Neural cell (in vitro differentiated cells): ENCODE results near the gene KDM5D. TPM values are rescaled to one million over a fixed set of nuclear protein-coding genes. Genes with fewer than 3 reads are reported as not detected.

ENCODE experiments used
- H2AFZ ChIP-seq: fragments of 200-600, 300-800 bp; sonication (generic), shearing (Covaris generic); 2 replicates; pipeline ENCODE4 v1.6.0; 2014; ENCODE audit warnings: low read depth, mild to moderate bottlenecking, antibody characterized with exemption, low read length, moderate library complexity
- H3F3A ChIP-seq: fragments of 200-600 bp; shearing (Covaris generic); 2 replicates; pipeline ENCODE4 v1.6.1; 2016; ENCODE audit warnings: mild to moderate bottlenecking, moderate library complexity, mixed read lengths, antibody characterized with exemption, low read length; ENCODE audit not compliant: insufficient read depth, poor library complexity, severe bottlenecking
- H3K27ac ChIP-seq: fragments of 200-600, 300-800 bp; sonication (generic), shearing (Covaris generic); 2 replicates; pipeline ENCODE4 v1.5.1; 2014; ENCODE audit warnings: mild to moderate bottlenecking, low read length, moderate library complexity
- H3K27me3 ChIP-seq: fragments of 300-800, 200-600 bp; sonication (generic), shearing (Covaris generic); 2 replicates; pipeline ENCODE4 v1.6.0; 2014; ENCODE audit warnings: mild to moderate bottlenecking, low read depth, low read length, moderate library complexity; ENCODE audit not compliant: insufficient read depth
- H3K36me3 ChIP-seq: fragments of 300-800, 200-600 bp; sonication (generic), shearing (Covaris generic); 2 replicates; pipeline ENCODE4 v1.5.1; 2014; ENCODE audit warnings: mild to moderate bottlenecking, antibody characterized with exemption, low read length, moderate library complexity; ENCODE audit not compliant: insufficient read depth
- H3K4me2 ChIP-seq: fragments of 300-800, 200-600 bp; sonication (generic), shearing (Covaris generic); 2 replicates; pipeline ENCODE4 v1.6.0; 2014; ENCODE audit warnings: mild to moderate bottlenecking, low read length
- H3K4me3 ChIP-seq: fragments of 300-800, 200-600 bp; sonication (generic), shearing (Covaris generic); 2 replicates; pipeline ENCODE4 v1.5.1; 2014; ENCODE audit warnings: mild to moderate bottlenecking, low read length, moderate library complexity
- H3K79me2 ChIP-seq: fragments of 200-600 bp; shearing (Covaris generic); replicated peaks from 2 replicates; pipeline ENCODE4 v1.6.0; 2014; ENCODE audit warnings: mild to moderate bottlenecking, low read length, moderate library complexity; ENCODE audit not compliant: insufficient read depth
- H3K9ac ChIP-seq: fragments of 300-800, 200-600 bp; sonication (generic), shearing (Covaris generic); 2 replicates; pipeline ENCODE4 v1.6.1; 2016; ENCODE audit warnings: mild to moderate bottlenecking, low read length, mixed read lengths
- H3K9me2 ChIP-seq: fragments of 200-600 bp; shearing (Covaris generic); 2 replicates; pipeline ENCODE4 v1.6.1; 2016; ENCODE audit warnings: mild to moderate bottlenecking, low read length, mixed read lengths; ENCODE audit not compliant: insufficient read depth
- H3K9me3 ChIP-seq: fragments of 200-600, 300-800 bp; sonication (generic), shearing (Covaris generic); 2 replicates; pipeline ENCODE4 v1.6.1; 2016; ENCODE audit warnings: mild to moderate bottlenecking, mixed run types, low read length, moderate library complexity, mixed read lengths
- H4K20me1 ChIP-seq: fragments of 200-600 bp; shearing (Covaris generic); 2 replicates; pipeline ENCODE4 v1.6.1; 2016; ENCODE audit warnings: mild to moderate bottlenecking, mixed run types; ENCODE audit not compliant: insufficient read depth
- CTCF ChIP-seq: fragments of 450-650 bp; IDR thresholded peaks from 2 replicates; pipeline ENCODE4 v1.5.1; 2014; ENCODE audit warnings: antibody characterized with exemption, mild to moderate bottlenecking, moderate library complexity; ENCODE audit not compliant: poor library complexity, severe bottlenecking
- EP300 ChIP-seq: fragments of 450-650 bp; conservative IDR thresholded peaks from 2 replicates; pipeline ENCODE4 v1.6.1; 2014; ENCODE audit warnings: antibody characterized with exemption, mild to moderate bottlenecking, moderate library complexity; ENCODE audit not compliant: poor library complexity, severe bottlenecking
- EZH2 ChIP-seq: fragments of 200-600, 300-800 bp; shearing (Covaris generic), sonication (generic); IDR thresholded peaks from 2 replicates; pipeline ENCODE4 v1.6.1; 2014; ENCODE audit warnings: antibody characterized with exemption, low read length, borderline replicate concordance, mild to moderate bottlenecking; ENCODE audit not compliant: insufficient read depth, poor library complexity, severe bottlenecking
- MXI1 ChIP-seq: fragments of 450-650 bp; conservative IDR thresholded peaks from 2 replicates; pipeline ENCODE4 v1.6.1; 2014; ENCODE audit warnings: antibody characterized with exemption, mild to moderate bottlenecking; ENCODE audit not compliant: poor library complexity, severe bottlenecking
- POLR2AphosphoS5 ChIP-seq: IDR thresholded peaks from 2 replicates; pipeline ENCODE4 v1.6.1; 2012
- RAD21 ChIP-seq: fragments of 450-650 bp; conservative IDR thresholded peaks from 2 replicates; pipeline ENCODE4 v1.6.1; 2014; ENCODE audit warnings: antibody characterized with exemption, mild to moderate bottlenecking, moderate library complexity
- SMC3 ChIP-seq: fragments of 450-650 bp; conservative IDR thresholded peaks from 2 replicates; pipeline ENCODE4 v1.6.1; 2014; ENCODE audit warnings: antibody characterized with exemption, mild to moderate bottlenecking, moderate library complexity; ENCODE audit not compliant: poor library complexity
- TAF1 ChIP-seq: IDR thresholded peaks from 2 replicates; pipeline ENCODE4 v1.6.1; 2012; ENCODE audit warnings: low read depth
- polyA minus RNA-seq: library from RNA; depleted of rRNA, polyadenylated mRNA; stranded (reverse); fragments of >200 nt; gene quantifications from 2 replicates; pipeline ENCODE4 v1.2.3, GENCODE V29; 2014
- polyA plus RNA-seq: library from polyadenylated mRNA; depleted of rRNA; stranded (reverse); fragments of >200 nt; gene quantifications from 2 replicates; pipeline ENCODE4 v1.2.3, GENCODE V29; 2014

KDM5D gene
- 33.7 and 39.9 TPM in 2 replicates for polyA plus RNA-seq
- polyA minus RNA-seq: 53.8 and 59.2 TPM in 2 replicates

GRCh38 chrY:19744381-19745378 is at the start of gene KDM5D:
Gene KDM5D, minus strand, starts transcription at chrY:19744726. Its CDS starts 192 bp downstream, at chrY:19744534.
- TF ChIP-seq POLR2AphosphoS5 (peak; percentile 60), EP300 (no peak)
- H3K9me3 ChIP-seq: no peaks in the 10 kb centered on the region
- H4K20me1 ChIP-seq: no peaks in the 10 kb centered on the region
- no peaks in the 10 kb centered on the region for H3K36me3 ChIP-seq
- peak within 1 kb of the TSS; percentile 84 for H3K27ac ChIP-seq
- H2AFZ ChIP-seq: peak within 1 kb of the TSS; percentile 69
- peak within 1 kb of the TSS; percentile 74 for H3K9ac ChIP-seq
- H3K79me2 ChIP-seq: peaks cover 16% of the 10 kb centered on the region
- H3K9me2 ChIP-seq: no peaks in the 10 kb centered on the region
- no peaks in the 10 kb centered on the region for H3K27me3 ChIP-seq
- H3K4me2 ChIP-seq: peak within 1 kb of the TSS; percentile 44
- peak within 1 kb of the TSS; percentile 74 for H3K4me3 ChIP-seq
- H3F3A ChIP-seq: no peaks in the 10 kb centered on the region

GRCh38 chrY:19768375-19768774 is 23.8 kb upstream of the KDM5D start:
- H3K9me2 ChIP-seq: no peaks in the 10 kb centered on the region
- no peaks in the 10 kb centered on the region for H3K27me3 ChIP-seq
- no peak overlapping the region for H3K4me2 ChIP-seq
- no peak overlapping the region for H3K4me3 ChIP-seq
- no peaks in the 10 kb centered on the region for H3F3A ChIP-seq
- no peak for TF ChIP-seq EZH2
- TF ChIP-seq CTCF: no peak
- TF ChIP-seq RAD21: no peak
- no peak for TF ChIP-seq SMC3
- no peak for TF ChIP-seq POLR2AphosphoS5
- TF ChIP-seq MXI1: no peak
- H3K27ac ChIP-seq: no peak overlapping the region
- no peaks in the 10 kb centered on the region for H4K20me1 ChIP-seq
- no peaks in the 10 kb centered on the region for H3K36me3 ChIP-seq
- no peaks in the 10 kb centered on the region for H3K79me2 ChIP-seq
- H3K9ac ChIP-seq: no peak overlapping the region
- H2AFZ ChIP-seq: no peak overlapping the region
- H3K9me3 ChIP-seq: no peaks in the 10 kb centered on the region

GRCh38 chrY:19743331-19743730 is 1.2 kb downstream of the KDM5D start:
- Histone ChIP-seq H3K4me3 (peak overlapping the region; percentile 74), H3K27ac (no peak overlapping the region), H3K27me3 (no peaks in the 10 kb centered on the region), H3K79me2 (peaks cover 16% of the 10 kb centered on the region), H3F3A (no peaks in the 10 kb centered on the region), H4K20me1 (no peaks in the 10 kb centered on the region), H3K4me2 (peak overlapping the region; percentile 39), H3K9me2 (no peaks in the 10 kb centered on the region), H3K9ac (no peak overlapping the region), H3K9me3 (no peaks in the 10 kb centered on the region), H2AFZ (no peak overlapping the region), H3K36me3 (peaks cover 3% of the 10 kb centered on the region)
- TF ChIP-seq MXI1 (no peak), TAF1 (no peak), EZH2 (no peak), SMC3 (no peak)
